HG03469 (cell line): ENCODE results near the gene OR51I2.

Source experiments
- ATAC-seq: cut with Tn5 transposase; IDR thresholded peaks from one replicate; pipeline ENCODE4 v1.9.1; 2021; ENCODE audit warnings: mild to moderate bottlenecking, moderate library complexity, moderate number of reproducible peaks; ENCODE audit not compliant: unreplicated experiment

Gene OR51I2

DNA sequence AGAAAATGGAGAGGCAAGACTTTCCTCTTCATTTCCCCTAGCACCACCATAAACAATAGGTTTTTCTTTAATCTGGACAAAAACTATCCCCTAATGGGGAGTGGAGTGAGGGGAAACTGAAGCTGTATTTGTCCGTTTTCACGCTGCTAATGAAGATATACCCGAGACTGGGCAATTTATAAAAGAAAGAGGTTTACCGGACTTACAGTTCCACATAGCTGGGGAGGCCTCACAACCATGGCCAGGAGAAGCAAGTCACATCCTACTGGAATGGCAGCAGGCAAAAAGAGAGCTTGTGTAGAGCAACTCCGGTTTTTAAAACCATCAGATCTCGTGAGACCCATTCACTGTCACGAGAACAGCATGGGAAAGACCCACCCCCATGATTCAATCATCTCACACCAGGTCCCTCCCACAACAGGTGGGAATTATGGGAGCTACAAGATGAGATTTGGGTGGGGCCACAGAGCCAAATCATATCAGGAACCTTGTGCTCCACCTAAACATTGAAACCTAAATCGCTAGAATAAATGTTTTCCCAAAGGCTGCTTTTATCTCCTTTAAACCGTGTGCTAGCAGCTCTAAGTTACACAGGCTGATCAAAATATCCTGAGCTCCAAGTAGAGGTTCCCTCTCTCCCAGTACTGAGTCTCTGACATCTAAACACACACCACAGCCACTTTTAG, 56.4 kb downstream of the OR51I2 start:
- no peak for ATAC-seq
